Measurements from ENCODE around the gene SLC25A29.

DNA sequence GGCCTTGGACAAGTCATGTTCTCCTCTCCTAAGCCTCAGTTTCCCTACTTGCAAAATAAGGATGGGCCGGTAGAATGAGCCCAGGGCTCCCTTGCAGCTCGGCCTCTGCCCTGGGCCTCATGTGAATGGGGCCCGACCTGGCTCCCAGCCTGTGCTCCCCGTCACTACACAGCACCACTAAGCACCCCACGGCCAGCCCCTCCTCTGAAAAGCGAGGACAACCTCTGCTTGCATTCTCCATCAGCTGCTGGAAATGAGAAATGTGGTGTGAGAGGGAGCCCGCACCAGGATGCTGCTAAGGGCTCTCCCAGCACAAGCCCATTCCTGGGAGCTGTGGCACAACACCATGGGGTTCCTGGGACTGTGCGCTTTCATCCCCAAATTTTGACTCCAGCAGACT, 27.1 kb upstream of the SLC25A29 start:
- TF ChIP-seq, protein P1, sequence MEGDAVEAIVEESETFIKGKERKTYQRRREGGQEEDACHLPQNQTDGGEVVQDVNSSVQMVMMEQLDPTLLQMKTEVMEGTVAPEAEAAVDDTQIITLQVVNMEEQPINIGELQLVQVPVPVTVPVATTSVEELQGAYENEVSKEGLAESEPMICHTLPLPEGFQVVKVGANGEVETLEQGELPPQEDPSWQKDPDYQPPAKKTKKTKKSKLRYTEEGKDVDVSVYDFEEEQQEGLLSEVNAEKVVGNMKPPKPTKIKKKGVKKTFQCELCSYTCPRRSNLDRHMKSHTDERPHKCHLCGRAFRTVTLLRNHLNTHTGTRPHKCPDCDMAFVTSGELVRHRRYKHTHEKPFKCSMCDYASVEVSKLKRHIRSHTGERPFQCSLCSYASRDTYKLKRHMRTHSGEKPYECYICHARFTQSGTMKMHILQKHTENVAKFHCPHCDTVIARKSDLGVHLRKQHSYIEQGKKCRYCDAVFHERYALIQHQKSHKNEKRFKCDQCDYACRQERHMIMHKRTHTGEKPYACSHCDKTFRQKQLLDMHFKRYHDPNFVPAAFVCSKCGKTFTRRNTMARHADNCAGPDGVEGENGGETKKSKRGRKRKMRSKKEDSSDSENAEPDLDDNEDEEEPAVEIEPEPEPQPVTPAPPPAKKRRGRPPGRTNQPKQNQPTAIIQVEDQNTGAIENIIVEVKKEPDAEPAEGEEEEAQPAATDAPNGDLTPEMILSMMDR (IDR thresholded peaks at IDR 0.05; ENCODE audit: borderline replicate concordance, extremely low read depth, low read length, poor library complexity, severe bottlenecking): no peak
- no peak for TF ChIP-seq EZH2 (IDR thresholded peaks at IDR 0.05; ENCODE audit: borderline replicate concordance, low read depth, low read length, severe bottlenecking)

Data from DND-41 (cell line).